ENCODE results near the gene ZNF385D.
A peak's percentile ranks its signal among the peaks of the same experiment; 100 is the strongest.

Gene ZNF385D, protein sequence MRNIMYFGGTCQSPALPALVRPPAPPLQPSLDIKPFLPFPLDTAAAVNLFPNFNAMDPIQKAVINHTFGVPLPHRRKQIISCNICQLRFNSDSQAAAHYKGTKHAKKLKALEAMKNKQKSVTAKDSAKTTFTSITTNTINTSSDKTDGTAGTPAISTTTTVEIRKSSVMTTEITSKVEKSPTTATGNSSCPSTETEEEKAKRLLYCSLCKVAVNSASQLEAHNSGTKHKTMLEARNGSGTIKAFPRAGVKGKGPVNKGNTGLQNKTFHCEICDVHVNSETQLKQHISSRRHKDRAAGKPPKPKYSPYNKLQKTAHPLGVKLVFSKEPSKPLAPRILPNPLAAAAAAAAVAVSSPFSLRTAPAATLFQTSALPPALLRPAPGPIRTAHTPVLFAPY

DNA sequence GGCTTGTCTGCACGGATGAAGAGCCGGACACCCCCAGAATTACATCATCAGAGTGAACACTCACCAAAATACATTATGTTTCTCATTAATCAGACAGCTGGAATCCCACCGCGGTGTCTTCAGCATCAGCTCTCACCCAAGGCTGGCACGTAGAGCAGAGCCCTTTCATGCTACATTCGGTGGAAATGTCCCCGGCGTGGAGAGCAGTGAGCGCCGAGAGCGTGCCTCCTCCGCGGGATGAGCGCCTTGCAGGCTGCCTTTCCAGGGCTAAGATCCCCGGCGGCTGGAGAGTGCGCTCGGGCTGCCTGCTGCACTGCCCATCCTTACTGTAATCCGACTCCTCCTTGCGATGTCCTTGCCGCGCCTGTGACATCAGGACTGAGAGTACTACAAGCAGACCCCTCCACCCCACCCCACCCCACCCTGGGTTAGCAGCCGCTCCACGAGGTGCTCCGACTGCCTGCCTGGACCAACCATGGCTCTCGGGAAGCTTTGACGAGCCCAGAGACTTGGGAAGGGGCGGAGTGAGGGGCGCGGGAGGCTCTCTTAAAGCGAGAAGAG is at the start of gene ZNF385D:
Gene ZNF385D, minus strand, starts transcription at position 380 of the 561 bp plus-strand sequence. Its CDS starts 294 bp downstream, at position 86.
- peak in 1 of 3 experiments; percentile 8 for DNase-seq

DNA sequence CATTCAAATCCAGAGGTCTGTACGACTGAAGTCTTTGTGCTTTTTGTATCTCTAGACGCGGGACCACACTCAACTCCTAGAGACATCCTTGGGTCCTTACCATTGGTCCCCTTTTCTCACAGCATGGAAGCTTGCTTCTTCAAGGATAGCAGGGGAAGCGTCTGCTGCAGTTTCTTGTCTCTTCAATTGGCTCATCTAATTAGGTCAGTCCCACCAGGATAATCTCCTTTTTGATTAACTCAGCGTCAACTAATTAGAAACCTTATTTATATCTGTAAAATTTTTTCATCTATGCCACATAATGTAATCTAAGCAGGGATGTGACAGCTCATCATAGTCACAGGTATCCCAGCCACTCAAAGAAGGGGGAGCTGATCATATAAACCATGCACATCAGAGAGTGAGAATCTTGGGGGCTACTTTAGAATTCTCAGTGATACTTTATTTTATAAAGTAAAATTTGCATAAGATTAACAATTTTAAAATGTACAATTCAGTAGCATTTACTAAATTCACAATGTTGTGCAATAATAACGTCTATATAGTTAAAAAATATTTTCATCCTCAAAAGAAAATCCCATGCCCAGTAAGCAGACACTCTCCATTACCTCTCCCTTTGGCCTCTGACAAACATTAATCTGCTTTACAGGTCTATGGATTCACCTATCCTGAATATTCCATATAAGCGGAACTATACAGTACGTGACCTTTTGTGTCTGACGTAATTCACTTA is 47.5 kb upstream of the ZNF385D start:
- DNase-seq, result no peak

DNA sequence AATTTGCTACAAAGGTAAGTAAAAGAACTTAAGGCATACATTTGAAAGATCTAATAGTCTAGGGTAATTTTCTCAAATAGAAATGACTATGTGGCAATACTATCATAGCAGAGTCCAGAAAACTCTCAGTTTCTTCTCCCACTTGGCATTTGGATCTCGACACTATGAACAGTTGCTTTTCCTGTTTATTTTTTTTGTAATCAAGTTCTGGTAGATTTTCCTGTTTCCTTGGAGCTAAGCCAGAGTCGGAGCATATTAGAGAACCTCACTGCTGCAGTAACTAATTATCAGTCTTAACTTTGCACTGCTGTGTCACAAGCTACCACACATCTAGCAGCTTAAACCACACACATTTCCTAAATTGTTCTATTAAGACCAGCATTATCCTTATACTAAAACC is 44.9 kb upstream of the ZNF385D start:
- peak in 1 of 3 experiments; percentile 8 for DNase-seq

DNA sequence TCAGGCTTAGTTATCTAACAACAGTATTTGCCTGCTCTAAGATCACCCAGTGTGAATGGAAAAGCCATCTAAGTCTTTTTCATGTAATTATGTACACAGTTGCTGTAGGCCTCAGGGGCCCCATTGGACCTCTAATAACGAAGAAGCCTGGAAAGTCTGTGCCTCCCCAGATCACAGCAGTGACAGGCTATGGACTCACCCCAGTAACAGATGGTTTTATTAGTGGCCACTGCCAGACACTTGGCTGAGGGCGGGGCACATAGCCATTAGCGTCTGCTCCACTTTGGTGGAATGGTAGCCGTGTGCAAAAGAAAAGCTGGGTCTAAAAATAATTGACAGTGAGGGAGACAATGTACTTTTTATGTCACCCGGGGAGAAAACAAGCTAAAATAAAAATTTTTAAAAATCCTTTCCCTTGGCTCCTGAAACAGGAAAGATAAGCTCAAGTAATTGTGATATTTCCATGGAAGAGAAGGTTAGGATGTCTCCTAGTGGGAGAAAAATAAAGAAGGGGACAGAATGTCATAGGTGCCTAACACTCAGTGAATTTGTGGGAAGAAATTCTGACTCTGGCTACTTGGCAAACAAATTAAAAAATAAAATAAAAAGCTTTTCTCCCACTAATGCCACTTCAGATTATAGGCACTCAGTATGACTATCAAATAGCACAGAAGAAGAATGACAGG is 44.3 kb upstream of the ZNF385D start:
- peak; percentile 14 to 69 (median 29) for DNase-seq

DNA sequence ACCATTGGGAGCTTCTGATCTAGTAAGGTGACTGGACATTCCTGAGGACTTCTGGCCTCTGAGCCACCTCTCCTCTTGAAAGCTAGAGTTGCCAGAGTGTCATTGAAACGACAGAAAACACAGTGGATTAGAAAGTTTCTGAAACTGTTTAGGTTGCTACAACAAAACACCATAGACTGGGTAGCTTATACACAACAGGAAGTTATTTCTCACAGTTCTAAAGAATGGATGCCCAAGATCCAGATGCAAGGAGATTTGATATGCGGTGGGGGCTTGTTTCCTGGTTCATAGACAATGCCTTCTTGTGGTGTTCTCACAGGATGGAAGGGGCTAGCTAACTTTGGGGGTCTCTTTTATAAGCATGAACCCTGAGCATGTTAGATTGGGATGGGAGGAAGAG is 43.3 kb upstream of the ZNF385D start:
- DNase-seq, result no peak

DNA sequence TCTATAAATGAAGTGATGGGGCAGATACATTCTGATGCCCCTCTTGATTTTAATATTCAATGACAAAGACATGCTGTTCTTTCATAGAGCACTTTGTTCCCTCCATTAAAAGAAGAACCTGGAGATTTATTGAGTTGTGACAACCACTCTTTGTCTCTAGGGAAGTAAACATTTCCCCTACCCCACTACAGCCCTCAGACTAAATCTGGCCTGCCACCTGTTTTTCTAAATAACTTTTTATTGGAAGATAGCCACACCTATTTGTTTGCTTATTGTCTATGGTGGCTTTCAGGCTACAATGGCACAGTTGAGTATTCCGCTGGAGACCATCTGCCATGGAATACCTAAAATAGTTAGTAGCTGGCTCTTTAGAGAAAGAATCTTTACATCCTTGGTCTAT is 41.2 kb upstream of the ZNF385D start:
- peak in 1 of 3 experiments; percentile 16 for DNase-seq

DNA sequence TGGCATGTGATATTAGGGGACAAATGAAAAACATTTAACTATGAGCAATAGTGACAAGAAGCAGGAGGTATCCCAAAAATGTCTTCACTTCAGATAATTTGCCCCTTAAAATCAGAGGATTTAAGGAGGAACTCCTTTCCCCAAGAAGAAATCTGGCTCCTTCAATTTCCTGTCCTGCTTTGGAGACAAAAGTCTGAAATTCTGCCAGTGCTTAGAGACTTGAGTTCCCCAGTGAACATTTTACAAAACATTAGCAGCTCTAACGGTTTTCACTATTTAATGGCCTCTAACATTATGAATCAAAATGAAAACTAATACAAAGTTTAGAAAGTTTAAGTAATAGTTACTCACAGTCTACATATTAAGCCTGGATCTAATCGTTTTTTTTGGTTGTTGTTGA is 40.3 kb upstream of the ZNF385D start:
- no peak for DNase-seq

DNA sequence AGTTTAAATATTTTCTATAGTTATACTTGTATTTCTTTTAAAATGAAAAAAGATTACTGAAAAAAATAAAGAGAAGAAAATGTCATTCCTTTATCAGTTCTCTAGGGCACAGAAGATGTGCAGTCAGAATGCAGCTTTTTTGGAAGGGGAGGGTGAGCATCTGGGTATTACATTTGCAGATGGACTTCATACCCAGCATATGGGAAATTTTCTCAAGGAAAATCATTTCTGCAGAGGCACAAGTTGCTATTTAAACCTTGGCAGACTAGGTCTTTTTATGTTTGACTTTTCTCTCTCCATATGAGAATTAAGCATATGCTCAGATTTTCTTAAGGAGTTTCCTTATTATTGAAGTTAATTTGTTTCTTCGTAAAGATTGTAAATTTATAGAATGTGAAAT is 39.5 kb upstream of the ZNF385D start:
- no peak for DNase-seq

DNA sequence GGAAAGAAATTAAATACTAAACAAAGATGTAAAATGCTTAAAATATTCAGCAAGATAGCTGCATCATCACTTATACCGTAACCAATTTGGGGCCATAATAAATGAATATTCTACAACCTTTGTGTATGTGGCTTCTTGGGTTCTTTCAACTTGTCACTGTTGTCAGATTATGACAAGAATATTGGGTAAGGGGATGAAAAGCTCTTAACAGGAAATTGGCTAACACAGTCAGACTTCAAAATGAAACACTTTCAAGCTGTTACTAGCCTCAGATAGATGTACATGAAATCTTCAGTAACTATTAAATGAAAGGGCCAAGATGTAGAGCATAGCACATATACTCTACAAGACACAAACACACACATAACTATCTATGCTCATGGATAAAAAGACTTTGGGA is 38.7 kb upstream of the ZNF385D start:
- no peak for DNase-seq

DNA sequence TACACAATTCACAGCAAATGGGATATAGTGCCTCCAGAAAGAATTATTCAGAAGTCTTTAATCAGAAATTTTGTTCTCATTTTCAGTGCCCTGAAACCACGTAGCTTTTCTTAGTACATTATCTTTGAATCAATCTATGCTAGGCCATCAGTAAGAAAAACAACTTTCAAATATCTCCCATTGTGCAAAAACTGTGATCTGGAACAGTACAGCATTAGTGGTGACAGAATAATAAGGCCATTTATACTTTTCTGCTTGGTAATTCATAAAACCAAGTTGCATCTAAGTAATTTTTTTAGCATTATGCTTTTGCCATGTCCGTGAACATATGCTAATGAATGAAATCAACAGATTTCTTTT is 35.4 kb upstream of the ZNF385D start:
- no peak for DNase-seq

DNA sequence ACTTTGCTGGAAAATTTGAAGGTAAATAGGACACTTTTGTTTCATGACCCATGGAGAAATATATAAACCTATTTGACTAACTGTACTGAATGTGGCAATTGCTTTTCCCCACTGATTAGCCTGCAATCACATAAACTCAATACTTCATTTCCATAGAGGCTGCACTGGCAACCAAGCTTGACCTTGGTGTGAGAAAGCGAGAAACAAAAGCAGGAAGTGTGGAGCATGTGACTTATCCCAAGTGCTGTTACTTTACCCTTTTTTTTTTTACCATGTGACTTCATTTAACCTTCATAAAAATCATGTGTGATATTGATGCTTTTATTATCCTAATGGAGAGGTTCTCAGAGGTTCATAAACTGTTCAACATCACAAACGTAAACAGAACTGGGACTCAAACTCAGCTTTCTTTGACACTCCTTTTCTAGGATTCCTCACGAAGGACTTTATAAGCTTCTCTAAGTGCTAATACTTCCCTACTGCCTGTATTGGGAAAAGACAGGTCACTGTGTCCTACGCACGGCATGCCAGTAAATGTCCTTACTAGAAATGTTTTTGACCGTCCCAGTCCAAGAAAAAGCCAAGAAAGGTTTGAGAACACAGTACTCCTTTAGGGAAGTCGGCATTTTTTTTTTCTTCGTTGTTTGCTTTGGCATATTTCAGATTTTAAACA is 34.9 kb upstream of the ZNF385D start:
- DNase-seq, result no peak

DNA sequence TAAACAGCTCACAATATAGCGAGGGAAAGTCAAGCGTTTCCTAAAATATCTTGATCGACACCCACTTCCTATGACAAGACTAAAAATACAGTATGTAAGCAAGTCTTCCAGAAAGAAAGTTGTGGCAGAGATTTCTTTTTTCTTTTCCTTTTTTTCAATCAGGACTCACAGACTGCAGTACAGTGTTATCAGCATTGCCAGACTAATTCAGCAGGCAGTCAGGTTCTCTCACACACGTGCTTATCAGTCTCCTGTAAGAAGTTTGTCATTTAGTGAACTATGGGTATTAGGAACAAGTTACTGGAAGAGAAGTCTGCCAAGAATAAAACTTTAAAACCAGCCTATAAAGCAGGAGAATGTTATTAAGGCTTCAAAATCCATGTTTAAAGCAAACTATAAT is 32.8 kb upstream of the ZNF385D start:
- DNase-seq, result no peak

DNA sequence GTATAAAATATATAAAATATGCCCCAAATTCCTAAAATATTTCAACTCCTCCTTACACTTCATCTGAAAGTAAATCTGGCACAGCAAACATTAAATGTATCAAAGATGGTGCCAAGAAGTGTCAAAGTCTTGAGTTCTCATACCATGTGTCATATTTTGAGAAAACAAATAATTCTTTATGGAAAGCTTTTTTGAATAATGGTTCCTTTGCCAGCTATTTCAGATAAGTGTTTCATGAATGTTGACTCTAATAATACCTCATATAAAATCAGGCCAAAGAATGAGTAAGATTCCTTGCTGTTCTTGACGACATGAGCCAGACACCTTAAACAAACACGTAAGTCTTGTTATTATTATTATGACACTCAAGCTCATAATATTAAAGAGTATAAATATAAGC is 30.3 kb upstream of the ZNF385D start:
- no peak for DNase-seq

DNA sequence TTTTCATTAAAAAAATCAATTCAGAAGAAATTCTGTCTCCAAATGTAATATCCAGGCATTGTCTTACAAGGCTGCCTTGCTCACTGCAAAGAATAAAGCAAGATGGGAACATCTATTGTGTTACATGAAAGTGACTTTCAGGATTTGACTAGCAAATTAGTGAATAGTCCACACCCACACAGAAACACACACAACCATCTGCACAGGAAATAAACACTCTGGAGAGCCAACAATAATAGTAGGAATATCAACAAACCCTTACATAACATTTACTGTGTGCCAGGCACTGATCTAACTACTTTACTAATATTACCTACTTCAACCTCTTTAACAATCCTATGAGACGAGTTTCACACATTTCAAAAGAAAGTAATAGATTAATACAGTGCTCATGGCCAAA is 28.9 kb upstream of the ZNF385D start:
- no peak for DNase-seq

DNA sequence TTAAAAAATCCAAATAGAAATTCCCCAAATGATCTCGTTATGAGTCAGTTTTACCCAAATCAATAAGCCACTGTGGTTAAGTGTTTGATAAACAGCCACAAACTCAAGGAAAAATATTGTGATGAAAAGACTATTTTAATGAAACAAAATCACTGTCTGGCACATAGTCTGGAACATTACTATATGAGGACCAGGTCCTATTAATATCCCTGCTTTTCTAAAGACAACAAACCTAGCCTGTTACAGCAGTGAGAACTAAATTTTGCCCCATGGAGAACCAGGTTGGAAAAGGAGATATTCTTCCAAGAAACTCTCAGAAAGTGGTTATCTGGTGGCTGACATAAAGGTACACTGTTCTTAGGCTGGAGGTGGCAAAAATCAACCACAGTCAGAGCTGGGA is 27.7 kb upstream of the ZNF385D start:
- no peak for DNase-seq

DNA sequence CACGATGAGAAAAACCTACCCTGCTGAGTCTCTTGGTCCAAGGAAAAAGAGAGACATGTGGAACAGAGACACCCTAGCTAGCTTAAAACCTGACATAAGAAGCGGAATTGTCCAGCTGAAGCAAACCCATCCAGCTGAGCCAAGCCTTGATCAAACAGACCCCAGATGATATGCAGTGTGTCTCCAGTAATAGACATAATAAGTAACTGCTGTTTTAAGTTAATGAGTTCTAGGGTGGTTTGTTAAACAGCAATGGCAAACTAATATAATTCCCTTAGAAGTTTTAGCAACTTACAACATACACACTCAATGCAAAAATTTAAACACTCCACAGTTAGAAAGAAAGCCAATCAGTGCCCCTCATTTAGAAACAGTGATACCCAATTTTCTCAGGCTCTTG is 26.8 kb upstream of the ZNF385D start:
- DNase-seq, result no peak

DNA sequence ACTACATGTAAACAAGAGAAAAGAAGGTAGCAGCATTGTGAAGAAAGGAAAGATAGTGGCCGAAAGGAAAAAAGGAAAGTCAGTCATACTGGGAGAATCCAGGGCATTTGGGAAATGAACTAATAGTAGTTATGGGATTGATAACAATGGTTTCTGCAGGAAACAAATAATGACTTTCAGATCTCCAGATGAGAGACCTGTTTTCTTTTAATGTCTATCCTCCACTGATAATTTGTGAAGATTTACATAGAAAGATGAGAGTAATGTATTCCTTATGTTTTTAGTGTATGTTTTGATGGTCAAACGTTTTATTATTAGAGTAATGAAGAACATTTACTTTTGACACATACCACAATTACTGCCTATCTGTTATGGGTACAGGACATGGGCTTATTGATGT is 15.0 kb upstream of the ZNF385D start:
- DNase-seq, result no peak

DNA sequence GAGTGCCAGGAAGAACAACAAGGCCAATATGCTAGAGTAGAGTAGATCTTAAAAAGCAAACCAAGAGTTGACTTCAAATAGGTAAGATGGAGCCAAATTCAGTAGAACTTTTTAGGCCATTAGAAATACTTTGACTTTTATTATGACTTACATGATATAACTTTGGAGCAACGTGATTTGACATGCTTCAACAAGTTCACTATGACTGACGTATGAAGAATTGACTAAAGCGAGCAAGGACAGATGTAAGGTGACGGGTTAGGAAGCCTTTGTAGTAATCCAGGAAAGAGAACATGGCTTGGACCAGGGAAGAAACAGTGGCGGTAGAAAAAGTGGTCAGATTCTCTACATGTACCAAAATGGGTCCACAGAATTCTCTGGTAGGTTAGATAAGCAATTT is 4.9 kb upstream of the ZNF385D start:
- no peak for DNase-seq

DNA sequence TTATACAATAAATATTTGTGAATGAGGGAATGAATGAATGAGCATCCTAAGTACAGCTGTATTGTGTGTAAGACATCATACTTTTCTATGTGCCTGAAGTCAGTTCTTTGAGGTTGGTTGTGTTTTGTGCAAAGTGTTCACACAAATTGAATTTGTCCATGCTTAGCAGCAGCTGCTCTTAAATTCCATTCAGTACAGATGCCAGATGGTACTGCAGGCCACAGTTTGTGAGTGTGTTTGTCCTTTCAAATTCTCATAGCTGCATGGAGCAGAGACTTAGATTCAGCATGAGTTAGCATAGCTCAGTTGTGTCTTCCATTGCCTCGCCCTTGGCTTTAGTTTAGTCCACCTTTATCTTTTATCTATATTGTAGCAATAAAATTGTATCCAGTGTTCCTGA is 3.8 kb upstream of the ZNF385D start:
- no peak for DNase-seq

DNA sequence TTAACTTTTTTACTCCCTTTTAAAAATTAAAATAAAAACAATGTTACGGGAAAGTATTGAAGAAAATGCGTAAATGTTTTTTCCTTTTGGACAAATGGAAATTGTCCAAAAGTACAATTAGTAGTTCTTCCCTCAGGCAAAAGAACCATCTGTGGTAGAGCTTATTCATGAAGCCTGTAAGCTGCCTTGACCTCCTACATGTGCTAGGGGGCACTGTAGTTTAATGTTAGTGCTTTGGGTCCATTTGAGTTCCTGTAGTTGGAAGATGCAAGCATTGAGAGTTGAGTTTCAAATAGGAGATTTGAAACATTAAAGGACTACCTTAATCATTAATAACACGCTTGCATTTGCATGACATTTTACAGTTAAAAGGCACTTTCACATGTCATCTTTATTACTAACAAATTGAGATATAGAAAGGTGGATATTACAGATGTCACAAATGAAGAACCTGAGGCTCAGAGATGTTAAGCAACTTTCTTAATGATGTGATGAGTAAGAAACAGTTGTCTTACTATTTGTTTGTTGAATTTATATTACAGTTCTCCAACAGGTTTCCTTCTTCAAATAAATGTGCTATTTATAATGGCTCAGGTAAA is 1.8 kb upstream of the ZNF385D start:
- DNase-seq, result peak; percentile 22 to 66 (median 30)

DNA sequence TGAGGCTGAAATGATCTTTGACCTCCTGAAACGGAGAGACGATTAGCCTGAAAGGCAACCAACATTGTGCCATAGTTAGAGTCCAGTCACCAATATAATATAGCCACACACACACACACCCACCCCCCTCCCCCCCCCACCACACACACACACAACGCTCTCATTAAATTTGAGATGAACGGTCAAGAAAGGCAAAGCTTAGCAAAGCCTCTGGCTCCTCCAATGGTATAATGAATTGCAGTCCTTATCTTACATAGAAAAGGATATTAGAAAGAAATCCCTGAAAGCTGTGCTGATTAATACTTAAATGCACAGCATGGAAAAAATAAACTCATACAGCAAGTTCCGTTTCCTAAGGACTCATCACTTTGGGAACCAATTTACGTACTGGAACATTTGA is 876 bp upstream of the ZNF385D start:
- DNase-seq, result no peak

DNA sequence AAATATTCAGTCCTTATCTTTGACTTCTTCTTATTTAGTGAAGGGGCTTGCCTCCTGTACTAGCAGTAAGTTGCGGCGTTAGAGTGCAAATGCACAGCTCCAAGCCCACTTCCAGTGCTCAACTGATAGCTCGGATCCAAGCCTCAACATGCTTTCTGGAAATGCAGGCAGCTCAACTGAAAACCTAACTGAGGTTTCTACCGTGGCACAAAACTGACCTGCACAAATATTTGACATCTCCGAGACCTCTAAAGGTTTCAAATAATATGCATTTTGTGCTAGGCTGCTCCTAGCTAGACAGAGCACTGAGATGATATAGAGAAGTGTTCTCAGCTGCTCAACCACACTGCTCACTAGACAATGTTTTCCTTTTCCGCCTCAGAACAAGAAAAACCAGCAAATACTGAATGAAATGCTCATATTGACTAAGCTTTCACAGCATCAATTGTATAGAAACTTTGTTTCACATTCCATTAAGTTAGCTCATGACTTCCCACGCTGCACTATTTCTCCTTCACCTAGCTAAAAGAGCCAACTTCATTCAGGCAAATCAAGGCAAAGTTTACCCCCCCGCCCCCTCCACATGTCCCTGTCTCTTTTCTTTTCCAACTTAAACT is 822 bp downstream of the ZNF385D start:
- no peak for DNase-seq
